HEK293 (cell line): ENCODE data around the gene ENKUR.

Experiments used
- CTCF ChIA-PET: fragments of 350-600 bp; formaldehyde crosslinking; extraction: SDS; loops from one replicate; lab custom pipeline; 2021; ENCODE audit warnings: antibody characterized with exemption; lab: Yijun Ruan, JAX
- POLR2A ChIA-PET: fragments of 300-600 bp; formaldehyde crosslinking; extraction: SDS; loops from one replicate; lab custom pipeline; 2020; ENCODE audit warnings: antibody characterized with exemption, inconsistent platforms; lab: Yijun Ruan, JAX
- H3K27ac ChIP-seq: fragments of 200-500 bp; sonication (Bioruptor generic); 2 replicates; pipeline ENCODE4 v1.5.1; 2014; ENCODE audit warnings: low read depth, low read length, control low read depth, inconsistent platforms; ENCODE audit errors: extremely low read depth
- H3K36me3 ChIP-seq, 2 experiments: fragments of 200-500 bp in 1 of 2; sonication (Bioruptor generic) in 1 of 2; 1 replicate in 1 of 2; 2 replicates in 1 of 2; pipeline ENCODE4 v1.5.1; 2014 to 2017; ENCODE audit warnings: inconsistent platforms in 2 of 2, low read length in 2 of 2; ENCODE audit not compliant: control insufficient read depth in 2 of 2, insufficient read depth in 1 of 2
- H3K4me1 ChIP-seq: fragments of 200-500 bp; sonication (Bioruptor generic); 2 replicates; pipeline ENCODE4 v1.5.1; 2014; ENCODE audit warnings: mild to moderate bottlenecking, low read length, inconsistent platforms; ENCODE audit not compliant: control insufficient read depth, insufficient read depth
- H3K4me3 ChIP-seq: 2 replicates; pipeline ENCODE4 v1.5.1; 2011; ENCODE audit warnings: low read depth, mild to moderate bottlenecking, control low read depth, low read length, moderate library complexity
- H3K9me3 ChIP-seq: fragments of 200-500 bp; sonication (Bioruptor generic); 2 replicates; pipeline ENCODE4 v1.5.1; 2014; ENCODE audit warnings: low read depth, low read length, inconsistent platforms; ENCODE audit not compliant: control insufficient read depth, insufficient read depth
- HOXA7 ChIP-seq: sonication (generic); formaldehyde crosslinking; IDR thresholded peaks from 2 replicates; pipeline ENCODE4 v1.8.1; 2022; ENCODE audit warnings: missing genetic modification reagents, borderline replicate concordance
- KLF1 ChIP-seq: fragments of 450-650 bp; formaldehyde crosslinking; IDR thresholded peaks from 2 replicates; pipeline ENCODE4 v1.5.1; 2016; ENCODE audit warnings: missing biosample characterization, missing genetic modification characterization
- KLF10 ChIP-seq: fragments of 450-650 bp; IDR thresholded peaks from 2 replicates; pipeline ENCODE4 v1.5.1; 2018; ENCODE audit warnings: missing biosample characterization, mild to moderate bottlenecking, missing genetic modification characterization
- SCRT1 ChIP-seq: fragments of 450-650 bp; formaldehyde crosslinking; IDR thresholded peaks from 2 replicates; pipeline ENCODE4 v1.5.1; 2016; ENCODE audit warnings: missing biosample characterization, missing genetic modification characterization, borderline replicate concordance
- ZBTB7A ChIP-seq: fragments of 450-650 bp; formaldehyde crosslinking; IDR thresholded peaks from 2 replicates; pipeline ENCODE4 v1.5.1; 2016; ENCODE audit warnings: low read depth, missing biosample characterization, missing genetic modification characterization
- ZIC2 ChIP-seq: fragments of 450-650 bp; formaldehyde crosslinking; IDR thresholded peaks from 2 replicates; pipeline ENCODE4 v1.5.1; 2016; ENCODE audit warnings: missing biosample characterization, missing genetic modification characterization
- ZNF132 ChIP-seq: fragments of 450-650 bp; formaldehyde crosslinking; IDR thresholded peaks from 2 replicates; pipeline ENCODE4 v1.5.1; 2017; ENCODE audit warnings: missing biosample characterization, missing genetic modification characterization, borderline replicate concordance
- ZNF148 ChIP-seq: fragments of 450-650 bp; formaldehyde crosslinking; IDR thresholded peaks from 2 replicates; pipeline ENCODE4 v1.5.0; 2017; ENCODE audit warnings: missing biosample characterization, missing genetic modification characterization, borderline replicate concordance
- ZNF157 ChIP-seq: fragments of 450-650 bp; formaldehyde crosslinking; IDR thresholded peaks from 2 replicates; pipeline ENCODE4 v1.5.1; 2016; ENCODE audit warnings: missing biosample characterization, missing genetic modification characterization
- ZNF16 ChIP-seq: fragments of 450-650 bp; formaldehyde crosslinking; IDR thresholded peaks from 2 replicates; pipeline ENCODE4 v1.5.1; 2016; ENCODE audit warnings: low read depth, missing biosample characterization, missing genetic modification characterization
- ZNF266 ChIP-seq: fragments of 450-650 bp; formaldehyde crosslinking; IDR thresholded peaks from 2 replicates; pipeline ENCODE4 v1.5.1; 2016; ENCODE audit warnings: missing biosample characterization, missing genetic modification characterization, low read depth
- ZNF302 ChIP-seq: fragments of 450-650 bp; formaldehyde crosslinking; IDR thresholded peaks from 2 replicates; pipeline ENCODE4 v1.5.1; 2016; ENCODE audit warnings: missing biosample characterization, missing genetic modification characterization, low read depth
- ZNF48 ChIP-seq: fragments of 450-650 bp; formaldehyde crosslinking; IDR thresholded peaks from 2 replicates; pipeline ENCODE4 v1.5.1; 2016; ENCODE audit warnings: missing biosample characterization, missing genetic modification characterization
- ZNF529 ChIP-seq: fragments of 450-650 bp; formaldehyde crosslinking; IDR thresholded peaks from 2 replicates; pipeline ENCODE4 v1.5.1; 2017; ENCODE audit warnings: missing genetic modification characterization, missing biosample characterization; ENCODE audit not compliant: insufficient replicate concordance
- ZNF596 ChIP-seq: fragments of 450-650 bp; IDR thresholded peaks from 2 replicates; pipeline ENCODE4 v1.5.0; 2018; ENCODE audit warnings: missing biosample characterization, mild to moderate bottlenecking, missing genetic modification characterization, moderate library complexity
- ZNF623 ChIP-seq: fragments of 450-650 bp; formaldehyde crosslinking; IDR thresholded peaks from 2 replicates; pipeline ENCODE4 v1.5.1; 2016; ENCODE audit warnings: missing biosample characterization, missing genetic modification characterization
- ZNF660 ChIP-seq: fragments of 450-650 bp; IDR thresholded peaks from 2 replicates; pipeline ENCODE4 v1.5.1; 2018; ENCODE audit warnings: missing biosample characterization, mild to moderate bottlenecking, missing genetic modification characterization
- ZNF677 ChIP-seq: fragments of 450-650 bp; IDR thresholded peaks from 2 replicates; pipeline ENCODE4 v1.5.0; 2018; ENCODE audit warnings: missing biosample characterization, mild to moderate bottlenecking, missing genetic modification characterization, moderate library complexity
- ZNF701 ChIP-seq: fragments of 450-650 bp; formaldehyde crosslinking; IDR thresholded peaks from 2 replicates; pipeline ENCODE4 v1.5.1; 2016; ENCODE audit warnings: missing biosample characterization, missing genetic modification characterization

Gene ENKUR

GRCh38 chr10:25049966-25050365 lies 34.0 kb upstream of the ENKUR start:
- ChIA-PET POLR2A (no interaction called here), CTCF (no interaction called here)
- TF ChIP-seq ZIC2 (tag by site-specific recombination): no peak
- no peak for TF ChIP-seq KLF10 (tag by site-specific recombination)
- no peak for TF ChIP-seq ZNF132 (tag by site-specific recombination)
- no peak for TF ChIP-seq ZNF677 (tag by site-specific recombination)
- no peak for TF ChIP-seq ZNF302
- H3K27ac ChIP-seq: no peak overlapping the region
- no peak overlapping the region for H3K4me3 ChIP-seq
- H3K9me3 ChIP-seq: no peaks in the 10 kb centered on the region
- H3K4me1 ChIP-seq: no peaks in the 10 kb centered on the region
- H3K36me3 ChIP-seq: no peaks in the 10 kb centered on the region

DNA sequence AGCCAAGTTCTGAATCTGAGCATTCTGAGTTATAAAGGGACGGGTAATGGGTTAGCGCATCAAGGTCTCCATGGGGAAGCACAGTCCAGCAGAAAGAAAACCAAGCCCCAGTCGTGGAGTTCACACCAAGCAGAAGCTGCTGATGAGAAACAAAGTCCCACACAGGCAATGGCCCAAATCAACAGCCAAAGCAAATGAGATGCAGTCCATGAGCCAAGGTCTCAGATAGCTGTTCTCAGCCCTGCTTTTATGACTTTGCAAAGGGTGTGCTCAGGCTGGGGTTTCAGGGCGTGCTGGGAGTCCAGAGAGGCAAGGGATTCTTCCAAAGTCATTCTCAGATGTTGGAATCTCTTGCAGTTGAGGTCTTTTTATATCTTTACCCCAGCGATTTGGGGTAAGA lies 32.5 kb upstream of the ENKUR start:
- Histone ChIP-seq H3K4me3 (no peak overlapping the region), H3K27ac (no peak overlapping the region), H3K9me3 (no peaks in the 10 kb centered on the region), H3K4me1 (no peaks in the 10 kb centered on the region), H3K36me3 (no peaks in the 10 kb centered on the region)
- CTCF ChIA-PET: no interaction called here
- POLR2A ChIA-PET: no interaction called here
- TF ChIP-seq SCRT1 (no peak), ZNF596 (tag by site-specific recombination) (no peak), ZNF157 (tag by site-specific recombination) (no peak), ZNF701 (no peak), ZNF529 (tag by site-specific recombination) (no peak), ZNF48 (no peak), HOXA7 (CRISPR knock-in tag) (no peak), KLF1 (tag by site-specific recombination) (no peak), ZNF660 (tag by site-specific recombination) (no peak), ZNF148 (tag by site-specific recombination) (no peak), ZBTB7A (tag by site-specific recombination) (no peak), ZNF266 (tag by site-specific recombination) (no peak)

DNA sequence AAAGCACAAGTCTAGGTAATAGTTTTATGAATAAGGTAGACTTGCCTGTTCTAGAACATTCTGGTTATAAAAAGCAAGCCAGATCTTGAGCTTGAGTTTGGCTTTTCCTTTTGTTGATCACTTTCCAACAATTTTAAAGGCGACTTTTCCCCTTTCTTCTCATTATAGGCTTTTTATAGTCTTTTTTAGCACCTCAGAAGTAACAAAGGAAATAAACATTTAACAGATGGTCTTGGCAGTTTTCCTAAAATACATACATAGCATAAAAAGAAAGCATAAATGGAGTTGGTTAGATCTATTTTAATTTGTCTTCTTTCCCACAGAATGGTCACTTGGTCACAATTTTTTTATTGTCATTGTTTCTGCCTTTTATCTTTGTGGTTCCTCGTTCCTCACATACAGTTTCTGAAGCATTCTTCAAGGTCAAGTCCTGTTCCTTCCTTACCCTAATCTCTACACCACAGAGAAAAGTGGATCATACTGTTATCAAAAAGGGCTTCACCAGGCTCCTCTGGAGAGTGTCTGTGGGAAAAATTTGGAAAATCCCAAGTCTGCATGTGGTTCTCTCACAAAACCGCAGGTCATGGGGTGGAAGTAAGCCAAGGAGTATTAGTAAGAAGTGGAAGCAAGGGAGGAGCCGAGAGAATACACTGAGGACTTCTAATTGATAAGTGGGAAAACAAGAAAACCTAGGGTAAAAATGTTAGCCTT lies 31.8 kb upstream of the ENKUR start:
- no peaks in the 10 kb centered on the region for H3K4me1 ChIP-seq
- TF ChIP-seq ZNF623 (tag by site-specific recombination) (no peak), ZNF16 (tag by site-specific recombination) (no peak)
- TF ChIP-seq, all 188 proteins: peak for 0
- Histone ChIP-seq H3K9me3 (no peaks in the 10 kb centered on the region), H3K27ac (no peak overlapping the region), H3K4me3 (no peak overlapping the region), H3K36me3 (no peaks in the 10 kb centered on the region)
- CTCF ChIA-PET: no interaction called here
- POLR2A ChIA-PET: no interaction called here
